Glomerular visceral epithelial cell (primary cell): Measurements from ENCODE around the gene MIPEP.

Source experiments
- DNase-seq: peaks from one replicate; pipeline ENCODE4 v3.0.0-alpha.2; 2016; ENCODE audit errors: extremely low spot score

MIPEP gene

GRCh38 chr13:23810685-23811240 is 78.4 kb downstream of the MIPEP start:
- no peak for DNase-seq

- no peak for DNase-seq
Observed at GRCh38 chr13:23808803-23809202, 80.4 kb downstream of the MIPEP start.

- no peak for DNase-seq
Observed at GRCh38 chr13:23806874-23807526, 82.2 kb downstream of the MIPEP start.

- no peak for DNase-seq
Observed at GRCh38 chr13:23805821-23806220, 83.4 kb downstream of the MIPEP start.

- DNase-seq: no peak
Observed at GRCh38 chr13:23805122-23805521, 84.1 kb downstream of the MIPEP start.

GRCh38 chr13:23804166-23804565 is 85.0 kb downstream of the MIPEP start:
- DNase-seq: no peak

- no peak for DNase-seq
Observed at GRCh38 chr13:23801141-23801540, 88.1 kb downstream of the MIPEP start.

GRCh38 chr13:23799945-23800344 is 89.3 kb downstream of the MIPEP start:
- no peak for DNase-seq

GRCh38 chr13:23797276-23797903 is 91.8 kb downstream of the MIPEP start:
- DNase-seq: no peak

GRCh38 chr13:23796551-23796950 is 92.6 kb downstream of the MIPEP start:
- peak; percentile 16 for DNase-seq

GRCh38 chr13:23794267-23795161 is 94.7 kb downstream of the MIPEP start:
- peak; percentile 16 for DNase-seq

GRCh38 chr13:23793711-23794110 is 95.5 kb downstream of the MIPEP start:
- no peak for DNase-seq

- no peak for DNase-seq
Observed at GRCh38 chr13:23792680-23793079, 96.5 kb downstream of the MIPEP start.

- no peak for DNase-seq
Observed at GRCh38 chr13:23790577-23791170, 98.5 kb downstream of the MIPEP start.

- no peak for DNase-seq
Observed at GRCh38 chr13:23789576-23790346, 99.4 kb downstream of the MIPEP start.

GRCh38 chr13:23788459-23788858 is 100.7 kb downstream of the MIPEP start:
- no peak for DNase-seq

GRCh38 chr13:23787464-23787863 is 101.7 kb downstream of the MIPEP start:
- no peak for DNase-seq

- no peak for DNase-seq
Observed at GRCh38 chr13:23786607-23787006, 102.6 kb downstream of the MIPEP start.

GRCh38 chr13:23778879-23779278 is 110.3 kb downstream of the MIPEP start:
- no peak for DNase-seq

- no peak for DNase-seq
Observed at GRCh38 chr13:23778002-23778652, 111.1 kb downstream of the MIPEP start.

GRCh38 chr13:23777575-23777870 is 111.7 kb downstream of the MIPEP start:
- DNase-seq: no peak
